ENCODE results near the gene P3H3.

Gene P3H3

DNA sequence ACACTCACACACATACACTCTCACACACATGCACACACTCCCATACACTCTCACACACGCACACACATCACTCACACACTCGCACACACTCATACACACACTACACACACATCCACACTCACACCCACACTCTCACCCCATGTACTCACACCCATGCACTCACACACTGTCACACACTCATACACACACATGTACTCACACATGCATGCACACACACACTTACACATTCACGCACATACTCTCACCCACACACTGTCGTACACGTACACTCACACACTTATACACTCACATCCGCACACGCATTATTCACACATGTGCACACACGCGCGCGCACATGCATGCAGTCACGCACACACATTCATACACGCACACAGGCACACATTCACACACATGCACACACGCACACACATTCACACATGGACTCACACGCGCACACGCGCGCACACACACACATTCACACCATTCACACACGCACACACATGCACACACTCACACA, 10.5 kb upstream of the P3H3 start:
- DNase-seq (ENCODE audit: low spot score): no peak
- TF ChIP-seq, protein P1, sequence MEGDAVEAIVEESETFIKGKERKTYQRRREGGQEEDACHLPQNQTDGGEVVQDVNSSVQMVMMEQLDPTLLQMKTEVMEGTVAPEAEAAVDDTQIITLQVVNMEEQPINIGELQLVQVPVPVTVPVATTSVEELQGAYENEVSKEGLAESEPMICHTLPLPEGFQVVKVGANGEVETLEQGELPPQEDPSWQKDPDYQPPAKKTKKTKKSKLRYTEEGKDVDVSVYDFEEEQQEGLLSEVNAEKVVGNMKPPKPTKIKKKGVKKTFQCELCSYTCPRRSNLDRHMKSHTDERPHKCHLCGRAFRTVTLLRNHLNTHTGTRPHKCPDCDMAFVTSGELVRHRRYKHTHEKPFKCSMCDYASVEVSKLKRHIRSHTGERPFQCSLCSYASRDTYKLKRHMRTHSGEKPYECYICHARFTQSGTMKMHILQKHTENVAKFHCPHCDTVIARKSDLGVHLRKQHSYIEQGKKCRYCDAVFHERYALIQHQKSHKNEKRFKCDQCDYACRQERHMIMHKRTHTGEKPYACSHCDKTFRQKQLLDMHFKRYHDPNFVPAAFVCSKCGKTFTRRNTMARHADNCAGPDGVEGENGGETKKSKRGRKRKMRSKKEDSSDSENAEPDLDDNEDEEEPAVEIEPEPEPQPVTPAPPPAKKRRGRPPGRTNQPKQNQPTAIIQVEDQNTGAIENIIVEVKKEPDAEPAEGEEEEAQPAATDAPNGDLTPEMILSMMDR (IDR thresholded peaks at IDR 0.05; ENCODE audit: extremely low read depth, missing control alignments): no peak

DNA sequence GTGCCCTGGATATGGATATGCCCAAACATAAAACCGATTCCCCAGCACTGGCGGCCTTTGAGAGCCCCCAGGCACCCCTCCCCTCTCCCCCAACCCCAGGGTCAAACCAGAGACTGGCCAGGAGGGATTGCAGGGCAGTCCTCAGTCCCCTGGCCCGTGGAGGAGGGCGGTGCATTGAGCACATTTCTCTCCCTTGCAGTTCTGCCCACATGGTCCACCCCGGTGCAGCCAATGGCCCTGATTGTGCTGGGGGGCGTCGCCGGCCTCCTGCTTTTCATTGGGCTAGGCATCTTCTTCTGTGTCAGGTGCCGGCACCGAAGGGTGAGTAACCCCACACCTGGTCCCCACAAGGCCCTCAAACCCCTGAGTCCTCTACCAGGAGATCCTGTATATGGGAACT, 10.0 kb upstream of the P3H3 start:
- TF ChIP-seq, protein P1 (IDR thresholded peaks at IDR 0.05; ENCODE audit: extremely low read depth, missing control alignments): no peak

DNA sequence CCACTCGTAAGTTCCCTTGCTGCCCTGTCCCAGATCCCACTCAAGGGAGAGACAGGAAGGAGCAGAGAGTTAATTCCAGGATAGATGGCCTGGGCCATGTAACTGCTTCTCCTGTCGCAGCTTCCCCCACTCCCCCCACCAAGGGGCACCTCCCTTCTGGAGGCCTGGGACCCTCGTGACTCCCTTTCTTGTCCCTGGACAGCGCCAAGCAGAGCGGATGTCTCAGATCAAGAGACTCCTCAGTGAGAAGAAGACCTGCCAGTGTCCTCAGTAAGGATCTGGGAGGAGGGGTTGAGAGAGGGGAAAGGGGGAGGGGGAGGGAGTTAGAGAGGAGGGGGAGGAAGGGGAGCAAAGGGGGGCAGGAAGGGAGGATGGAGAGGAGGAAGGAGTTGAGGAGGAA, 9.6 kb upstream of the P3H3 start:
- no peak for DNase-seq (ENCODE audit: low spot score)
- TF ChIP-seq, protein P1 (IDR thresholded peaks at IDR 0.05; ENCODE audit: extremely low read depth, missing control alignments): no peak

More for the DNA sequence above, 10.0 kb upstream of the P3H3 start:
- DNase-seq (ENCODE audit: low spot score): no peak

DNA sequence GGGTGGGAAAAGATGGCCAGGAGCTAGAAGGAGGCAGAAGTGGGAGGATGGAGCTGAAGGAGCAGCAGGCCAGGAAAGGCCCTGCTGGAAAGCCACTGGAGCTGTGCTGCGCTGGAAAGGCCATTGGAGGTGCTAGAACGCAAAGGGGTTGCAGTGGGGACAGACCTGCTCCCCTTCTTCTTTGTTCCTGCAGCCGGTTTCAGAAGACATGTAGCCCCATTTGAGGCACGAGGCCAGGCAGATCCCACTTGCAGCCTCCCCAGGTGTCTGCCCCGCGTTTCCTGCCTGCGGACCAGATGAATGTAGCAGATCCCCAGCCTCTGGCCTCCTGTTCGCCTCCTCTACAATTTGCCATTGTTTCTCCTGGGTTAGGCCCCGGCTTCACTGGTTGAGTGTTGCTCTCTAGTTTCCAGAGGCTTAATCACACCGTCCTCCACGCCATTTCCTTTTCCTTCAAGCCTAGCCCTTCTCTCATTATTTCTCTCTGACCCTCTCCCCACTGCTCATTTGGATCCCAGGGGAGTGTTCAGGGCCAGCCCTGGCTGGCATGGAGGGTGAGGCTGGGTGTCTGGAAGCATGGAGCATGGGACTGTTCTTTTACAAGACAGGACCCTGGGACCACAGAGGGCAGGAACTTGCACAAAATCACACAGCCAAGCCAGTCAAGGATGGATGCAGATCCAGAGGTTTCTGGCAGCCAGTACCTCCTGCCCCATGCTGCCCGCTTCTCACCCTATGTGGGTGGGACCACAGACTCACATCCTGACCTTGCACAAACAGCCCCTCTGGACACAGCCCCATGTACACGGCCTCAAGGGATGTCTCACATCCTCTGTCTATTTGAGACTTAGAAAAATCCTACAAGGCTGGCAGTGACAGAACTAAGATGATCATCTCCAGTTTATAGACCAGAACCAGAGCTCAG, 8.8 kb upstream of the P3H3 start:
- no peak for DNase-seq (ENCODE audit: low spot score)
- TF ChIP-seq, protein P1 (IDR thresholded peaks at IDR 0.05; ENCODE audit: extremely low read depth, missing control alignments): no peak

DNA sequence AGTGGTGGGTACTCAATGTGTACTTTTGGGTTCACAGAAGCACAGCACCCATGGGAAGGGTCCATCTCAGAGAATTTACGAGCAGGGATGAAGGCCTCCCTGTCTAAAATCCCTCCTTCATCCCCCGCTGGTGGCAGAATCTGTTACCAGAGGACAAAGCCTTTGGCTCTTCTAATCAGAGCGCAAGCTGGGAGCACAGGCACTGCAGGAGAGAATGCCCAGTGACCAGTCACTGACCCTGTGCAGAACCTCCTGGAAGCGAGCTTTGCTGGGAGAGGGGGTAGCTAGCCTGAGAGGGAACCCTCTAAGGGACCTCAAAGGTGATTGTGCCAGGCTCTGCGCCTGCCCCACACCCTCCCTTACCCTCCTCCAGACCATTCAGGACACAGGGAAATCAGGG, 8.0 kb upstream of the P3H3 start:
- TF ChIP-seq, protein P1 (IDR thresholded peaks at IDR 0.05; ENCODE audit: extremely low read depth, missing control alignments): no peak
- no peak for DNase-seq (ENCODE audit: low spot score)

DNA sequence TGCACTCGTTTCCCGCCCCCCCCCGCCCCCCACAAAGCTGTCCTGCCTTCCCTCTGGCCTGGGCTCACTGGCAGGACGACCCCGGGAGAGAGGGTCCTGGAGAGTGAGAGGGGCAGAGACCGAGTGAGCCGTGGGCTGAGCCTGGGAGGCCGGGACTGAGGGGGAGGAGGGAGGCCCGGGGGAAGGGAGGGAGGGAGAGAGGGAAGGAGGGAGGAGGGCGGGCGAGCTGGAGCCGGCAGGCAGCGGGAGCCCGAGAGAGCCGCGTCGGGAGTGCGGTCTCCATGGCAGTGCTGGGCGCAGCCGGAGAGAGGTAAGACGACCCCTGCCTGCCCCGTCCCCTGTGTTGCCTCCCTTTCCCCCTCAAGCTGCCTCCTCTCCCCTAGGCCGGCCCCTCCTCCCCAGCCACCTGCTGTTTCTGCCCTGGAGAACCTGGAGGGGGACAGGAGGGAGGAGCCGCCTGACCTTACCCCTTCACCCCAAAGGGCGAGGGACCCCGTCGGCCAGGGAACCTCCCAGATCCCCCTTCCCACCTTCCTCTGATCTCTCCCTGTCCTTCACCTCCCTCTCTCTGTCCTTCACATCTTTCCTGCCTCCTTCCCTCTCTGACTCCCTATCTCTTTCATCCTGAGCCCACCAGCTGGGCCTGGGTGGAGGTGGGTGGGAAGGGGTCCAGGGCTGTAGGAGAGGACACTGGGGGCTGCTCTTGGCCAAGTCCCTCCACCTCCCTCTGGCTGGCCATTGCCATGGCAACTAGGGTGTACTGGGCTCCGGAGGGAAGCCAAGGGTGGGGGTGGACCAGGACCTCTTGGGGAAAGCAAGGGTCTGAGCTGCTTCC, 6.4 kb upstream of the P3H3 start, which contains the start of gene GPR162:
GPR162 (plus strand) TSS at position 231 of the 835 bp plus-strand sequence. CDS start 2,078 bp downstream, outside the sequence.
- TF ChIP-seq, protein P1 (IDR thresholded peaks at IDR 0.05; ENCODE audit: extremely low read depth, missing control alignments): no peak
- DNase-seq (ENCODE audit: low spot score): no peak

All from GM20000 (cell line).